Left lung (tissue), 14 donors: Measurements from ENCODE around the gene ZKSCAN1. TPM values are rescaled to one million over a fixed set of nuclear protein-coding genes. Genes with fewer than 3 reads are reported as not detected.
"Not testable (repeated sequence)": the region's sequence is repeated elsewhere in the genome, so short reads cannot be mapped to it uniquely, and the experiment has no call there.

ENCODE experiments used
- ATAC-seq: fragments of 200-7000 bp; cut with Tn5 transposase; one replicate; pipeline ENCODE4 v1.9.1; 2020; ENCODE audit warnings: moderate library complexity
- DNase-seq, 4 donors: peaks; one replicate each; pipeline ENCODE4 v3.0.0-alpha.2; 2013 to 2020
- H3K27ac ChIP-seq, 2 donors: fragments of 200-600 bp; sonication (generic) in 1 of 2; one replicate each; pipeline versions ENCODE4 v1.5.0 to v1.8.0; 2020 to 2021
- H3K27me3 ChIP-seq, 2 donors: fragments of 200-600 bp; sonication (generic) in 1 of 2; one replicate each; pipeline versions ENCODE4 v1.5.0 to v1.8.0; 2020 to 2021
- H3K36me3 ChIP-seq, 2 donors: fragments of 200-600 bp; sonication (generic) in 1 of 2; one replicate each; pipeline versions ENCODE4 v1.5.0 to v1.8.0; 2020 to 2021
- H3K4me1 ChIP-seq, 2 donors: fragments of 200-600 bp; one replicate each; pipeline ENCODE4 v1.8.0; 2021
- H3K4me3 ChIP-seq, 2 donors: fragments of 200-600 bp; sonication (generic) in 1 of 2; one replicate each; pipeline versions ENCODE4 v1.5.0 to v1.8.0; 2020 to 2021; ENCODE audit warnings: mild to moderate bottlenecking in 1 of 2
- H3K9me3 ChIP-seq, 2 donors: fragments of 200-600 bp; sonication (generic) in 1 of 2; one replicate each; pipeline versions ENCODE4 v1.5.0 to v1.8.0; 2020 to 2021
- CTCF ChIP-seq, 2 donors: fragments of 200-600 bp; sonication (generic) in 1 of 2; IDR thresholded peaks; one replicate each; pipeline versions ENCODE4 v1.5.0 to v1.8.0; 2021; ENCODE audit warnings: antibody characterized with exemption in 2 of 2
- intact Hi-C, 2 donors: fragments of 100-400 bp; cut with DNase I; formaldehyde crosslinking; loops; one replicate each; pipeline versions ENCODE4 v1.11.2 to v1.14.2; 2022
- long read RNA-seq, 12 donors: library from polyadenylated mRNA in 2 of 12; unstranded in 2 of 12; transcript quantifications; one replicate each; pipeline ENCODE4 v2.0.0 and lab custom pipeline, GENCODE V29; 2019 to 2026
- polyA plus RNA-seq, 6 donors: library from polyadenylated mRNA; unstranded; fragments of 120-200 nt; gene quantifications; one replicate each; pipeline ENCODE4 v1.2.1, GENCODE V29; 2013; ENCODE audit not compliant: insufficient read length in 6 of 6
- total RNA-seq, 2 donors: library from RNA; stranded (reverse); fragmentation: NEBNext Ultra II Directional; extraction: Animal tissue kit (Norgen Biotek cat#: 25700); gene quantifications; one replicate each; pipeline ENCODE4 v1.2.1, GENCODE V29; 2021
- donor health status: DM: no; HTN: yes; CAD: no.
- donor health status: DM: no; HTN: no; CAD: no.

Gene ZKSCAN1
- 10 to 100 TPM; 46.7 to 52.0 TPM for total RNA-seq
- polyA plus RNA-seq, result 100 to 1,000 TPM in 1 of 6 donors, 10 to 100 TPM in 5; 82.1 to 137 (median 91.1) TPM
- long read RNA-seq, donor 1, full-length matches to known transcripts, result 28 of 51 reads
- long read RNA-seq, donor 1, partial matches to known transcripts, result 23 of 51 reads
- long read RNA-seq, donor 1, other reads (novel, unspliced or antisense), result 0 of 51 reads
- long read RNA-seq, donor 2, full-length matches to known transcripts, result 23 of 39 reads
- long read RNA-seq, donor 2, partial matches to known transcripts, result 16 of 39 reads
- long read RNA-seq, donor 2, other reads (novel, unspliced or antisense), result 0 of 39 reads
- long read RNA-seq, donor 3, full-length matches to known transcripts, result 10 of 10 reads
- long read RNA-seq, donor 3, partial matches to known transcripts, result 0 of 10 reads
- long read RNA-seq, donor 3, other reads (novel, unspliced or antisense), result 0 of 10 reads
- long read RNA-seq, donor 4, full-length matches to known transcripts, result 5 of 7 reads
- long read RNA-seq, donor 4, partial matches to known transcripts, result 0 of 7 reads
- long read RNA-seq, donor 4, other reads (novel, unspliced or antisense), result 2 of 7 reads
- long read RNA-seq, donor 5, full-length matches to known transcripts, result 20 of 48 reads
- long read RNA-seq, donor 5, partial matches to known transcripts, result 28 of 48 reads
- long read RNA-seq, donor 5, other reads (novel, unspliced or antisense), result 0 of 48 reads
- long read RNA-seq, donor 6, full-length matches to known transcripts, result 10 of 17 reads
- long read RNA-seq, donor 6, partial matches to known transcripts, result 7 of 17 reads
- long read RNA-seq, donor 6, other reads (novel, unspliced or antisense), result 0 of 17 reads
- long read RNA-seq, donor 7, full-length matches to known transcripts, result 5 of 5 reads
- long read RNA-seq, donor 7, partial matches to known transcripts, result 0 of 5 reads
- long read RNA-seq, donor 7, other reads (novel, unspliced or antisense), result 0 of 5 reads
- long read RNA-seq, donor 8, full-length matches to known transcripts, result 39 of 45 reads
- long read RNA-seq, donor 8, partial matches to known transcripts, result 6 of 45 reads
- long read RNA-seq, donor 8, other reads (novel, unspliced or antisense), result 0 of 45 reads
- long read RNA-seq, donor 9, result 0 reads
- long read RNA-seq, donor 10, full-length matches to known transcripts, result 3 of 6 reads
- long read RNA-seq, donor 10, partial matches to known transcripts, result 1 of 6 reads
- long read RNA-seq, donor 10, other reads (novel, unspliced or antisense), result 2 of 6 reads
- long read RNA-seq, donor 11, full-length matches to known transcripts, result 13 of 13 reads
- long read RNA-seq, donor 11, partial matches to known transcripts, result 0 of 13 reads
- long read RNA-seq, donor 11, other reads (novel, unspliced or antisense), result 0 of 13 reads
- long read RNA-seq, donor 12, full-length matches to known transcripts, result 11 of 150 reads
- long read RNA-seq, donor 12, partial matches to known transcripts, result 114 of 150 reads
- long read RNA-seq, donor 12, other reads (novel, unspliced or antisense), result 25 of 150 reads

GRCh38 chr7:100015232-100016214, at the start of gene ZKSCAN1:
Gene ZKSCAN1 (plus strand): TSS chr7:100015596. CDS start chr7:100023507, 7,911 bp downstream.
- ATAC-seq (peak; percentile 95), DNase-seq (peak; percentile 85 to 96 (median 92))
- no peak for TF ChIP-seq CTCF (IDR thresholded peaks at IDR 0.05)
- Histone ChIP-seq H3K27ac (peak within 1 kb of the TSS; percentile 95 to 98), H3K4me3 (peak within 1 kb of the TSS; percentile 94 to 100), H3K36me3 (no peaks in the 10 kb centered on the region), H3K9me3 (no peaks in the 10 kb centered on the region), H3K27me3 (no peaks in the 10 kb centered on the region), H3K4me1 (peaks cover 8 to 63% of the 10 kb centered on the region in 2 donors)
- intact Hi-C loops, result no loop called here

GRCh38 chr7:99969298-99969697, 46.1 kb upstream of the ZKSCAN1 start:
- intact Hi-C loops, result no loop called here
- no peak for DNase-seq
- ATAC-seq, result peak; percentile 21
- no peaks in the 10 kb centered on the region for H3K9me3 ChIP-seq
- no peaks in the 10 kb centered on the region for H3K36me3 ChIP-seq
- no peak overlapping the region for H3K4me3 ChIP-seq
- H3K27ac ChIP-seq, result no peak overlapping the region
- no peaks in the 10 kb centered on the region for H3K4me1 ChIP-seq
- no peak for TF ChIP-seq CTCF (IDR thresholded peaks at IDR 0.05)
- peaks cover 0 to 16% of the 10 kb centered on the region in 2 donors for H3K27me3 ChIP-seq

- H3K4me1 ChIP-seq, H3K9me3 ChIP-seq, H3K27ac ChIP-seq, H3K4me3 ChIP-seq, H3K36me3 ChIP-seq: not testable (repeated sequence)
- intact Hi-C loops, result loop anchor here in 1 of 2 donors (10.0 kb wide), 1 partner anchor 45 kb away; the partner anchor contains the start of gene GJC3
- ATAC-seq, result peak; percentile 95
- H3K27me3 ChIP-seq, result peaks cover 0 to 11% of the 10 kb centered on the region in 2 donors
- DNase-seq, result peak in 1 of 4 donors; percentile 24
Measured at GRCh38 chr7:99969813-99970212, 45.6 kb upstream of the ZKSCAN1 start.

GRCh38 chr7:99971242-99971641, 44.2 kb upstream of the ZKSCAN1 start:
- H3K36me3 ChIP-seq, result no peaks in the 10 kb centered on the region
- H3K9me3 ChIP-seq, result no peaks in the 10 kb centered on the region
- H3K27ac ChIP-seq, result no peak overlapping the region
- H3K4me1 ChIP-seq, result no peaks in the 10 kb centered on the region
- H3K4me3 ChIP-seq, result no peak overlapping the region
- intact Hi-C loops, result loop anchor here in 1 of 2 donors (10.0 kb wide), 1 partner anchor 46 kb away; the partner anchor contains the start of gene GJC3
- DNase-seq (no peak), ATAC-seq (no peak)
- no peaks in the 10 kb centered on the region for H3K27me3 ChIP-seq
- no peak for TF ChIP-seq CTCF (IDR thresholded peaks at IDR 0.05)

- ATAC-seq, result not testable (repeated sequence)
Measured at GRCh38 chr7:99973817-99974216, 41.6 kb upstream of the ZKSCAN1 start.

More at GRCh38 chr7:99973817-99974216, 41.6 kb upstream of the ZKSCAN1 start:
- not testable (repeated sequence) for H3K27ac ChIP-seq, H3K27me3 ChIP-seq, H3K9me3 ChIP-seq, H3K36me3 ChIP-seq, DNase-seq, H3K4me3 ChIP-seq, H3K4me1 ChIP-seq
- intact Hi-C loops, result loop anchor here in 1 of 2 donors (10.0 kb wide), 1 partner anchor 49 kb away; the partner anchor contains the start of gene GJC3
